Measurements from ENCODE around the gene NFIC.

- TF ChIP-seq TEAD4 (IDR thresholded peaks at IDR 0.05) (no peak), MAX (IDR thresholded peaks at IDR 0.05) (no peak)
Observed at GRCh38 chr19:3386447-3387234, 20.3 kb downstream of the NFIC start.

Measured in Ishikawa (cell line).